SK-N-SH (cell line): Measurements from ENCODE around the gene INAFM2. TPM values are rescaled to one million over a fixed set of nuclear protein-coding genes. Genes with fewer than 3 reads are reported as not detected.

Experiments
- CTCF ChIA-PET: fragments of 300-600, 350-600 bp; formaldehyde crosslinking; extraction: SDS; loops from one replicate; lab custom pipeline; 2021; lab: Yijun Ruan, JAX
- POLR2A ChIA-PET: fragments of 350-600 bp; sonication (Branson Sonifier 250); formaldehyde crosslinking; extraction: SDS; loops from one replicate; lab custom pipeline; 2020; ENCODE audit warnings: antibody characterized with exemption, inconsistent platforms; lab: Yijun Ruan, JAX
- DNase-seq: peaks from one replicate; pipeline ENCODE4 v3.0.0; 2012
- H2AFZ ChIP-seq: fragments of 200-600 bp; sonication (generic); 2 replicates; pipeline ENCODE4 v1.8.1; 2016; ENCODE audit warnings: antibody characterized with exemption, mild to moderate bottlenecking, low read depth
- H3F3A ChIP-seq: fragments of 200-600 bp; sonication (generic); replicated peaks from 2 replicates; pipeline ENCODE3; 2016; ENCODE audit warnings: antibody characterized with exemption, mild to moderate bottlenecking; ENCODE audit not compliant: insufficient read depth
- H3K27ac ChIP-seq, 2 experiments: fragments of 200-500 bp in 1 of 2; fragments of 200-600 bp in 1 of 2; sonication (Bioruptor generic) in 1 of 2; sonication (generic), shearing (Covaris generic) in 1 of 2; 2 replicates each; pipeline versions ENCODE4 v1.5.1 to v1.6.1; 2014 to 2016; ENCODE audit warnings: low read depth in 2 of 2, inconsistent platforms in 1 of 2, low read length in 1 of 2, mild to moderate bottlenecking in 1 of 2, mixed read lengths in 1 of 2
- H3K27me3 ChIP-seq: fragments of 200-600 bp; sonication (generic), shearing (Covaris generic); 2 replicates; pipeline ENCODE4 v1.6.1; 2016; ENCODE audit warnings: mixed run types; ENCODE audit not compliant: insufficient read depth
- H3K36me3 ChIP-seq, 2 experiments: fragments of 200-500 bp in 1 of 2; fragments of 200-600 bp in 1 of 2; sonication (Bioruptor generic) in 1 of 2; sonication (generic) in 1 of 2; replicated peaks in 1 of 2; 2 replicates each; pipeline versions ENCODE3 to v1.5.1; 2014 to 2016; ENCODE audit warnings: low read length in 1 of 2, mild to moderate bottlenecking in 1 of 2; ENCODE audit not compliant: insufficient read depth in 2 of 2, control insufficient read depth in 1 of 2
- H3K4me1 ChIP-seq, 2 experiments: fragments of 200-500 bp in 1 of 2; fragments of 200-600 bp in 1 of 2; sonication (Bioruptor generic) in 1 of 2; sonication (generic), shearing (Covaris generic) in 1 of 2; 2 replicates each; pipeline versions ENCODE4 v1.5.1 to v1.6.1; 2014 to 2016; ENCODE audit warnings: low read depth in 1 of 2, low read length in 1 of 2, mixed run types in 1 of 2; ENCODE audit not compliant: insufficient read depth in 2 of 2, control insufficient read depth in 1 of 2
- H3K4me2 ChIP-seq: fragments of 200-600 bp; sonication (generic), shearing (Covaris generic); 2 replicates; pipeline ENCODE4 v1.6.1; 2017; ENCODE audit warnings: mixed run types
- H3K4me3 ChIP-seq, 2 experiments: fragments of 200-500 bp in 1 of 2; fragments of 200-600 bp in 1 of 2; sonication (Bioruptor generic) in 1 of 2; sonication (generic), shearing (Covaris generic) in 1 of 2; 2 replicates each; pipeline versions ENCODE4 v1.5.1 to v1.8.1; 2014 to 2016; ENCODE audit warnings: low read depth in 2 of 2, inconsistent platforms in 1 of 2, low read length in 1 of 2, mild to moderate bottlenecking in 1 of 2, mixed read lengths in 1 of 2, moderate library complexity in 1 of 2
- H3K79me2 ChIP-seq: fragments of 200-600 bp; sonication (generic); 2 replicates; pipeline ENCODE4 v1.8.1; 2017; ENCODE audit warnings: mild to moderate bottlenecking; ENCODE audit not compliant: insufficient read depth
- H3K9ac ChIP-seq: fragments of 200-600 bp; sonication (generic); 2 replicates; pipeline ENCODE4 v1.6.1; 2017; ENCODE audit warnings: mixed run types
- H3K9me2 ChIP-seq: fragments of 200-600 bp; sonication (generic); 2 replicates; pipeline ENCODE4 v1.6.1; 2017; ENCODE audit warnings: mixed run types
- H3K9me3 ChIP-seq: fragments of 200-600 bp; sonication (generic); 2 replicates; pipeline ENCODE4 v1.6.1; 2017; ENCODE audit warnings: mixed run types, mild to moderate bottlenecking, moderate library complexity
- H4K20me1 ChIP-seq: fragments of 200-600 bp; sonication (generic); 2 replicates; pipeline ENCODE4 v1.6.1; 2017; ENCODE audit warnings: mild to moderate bottlenecking, mixed run types; ENCODE audit not compliant: insufficient read depth
- CHD2 ChIP-seq: fragments of 150-350 bp; IDR thresholded peaks from 2 replicates; pipeline ENCODE4 v1.6.1; 2018; ENCODE audit warnings: low read length; ENCODE audit not compliant: partially characterized antibody
- EZH2phosphoT487 ChIP-seq: fragments of 200-600 bp; sonication (generic); IDR thresholded peaks from 2 replicates; pipeline ENCODE4 v1.6.1; 2017; ENCODE audit warnings: low read depth, mixed run types, mild to moderate bottlenecking, antibody characterized with exemption, moderate library complexity, borderline replicate concordance
- FOXM1 ChIP-seq: IDR thresholded peaks from 2 replicates; pipeline ENCODE4 v1.4.0; 2012; ENCODE audit warnings: low read depth, mild to moderate bottlenecking
- GATA2 ChIP-seq: sonication (generic); formaldehyde crosslinking; IDR thresholded peaks from 2 replicates; pipeline ENCODE4 v1.5.0; 2020; ENCODE audit warnings: mild to moderate bottlenecking, missing genetic modification reagents
- NRF1 ChIP-seq: IDR thresholded peaks from 2 replicates; pipeline ENCODE4 v1.6.1; 2012; ENCODE audit warnings: low read depth, mild to moderate bottlenecking, low read length
- REST ChIP-seq: IDR thresholded peaks from 2 replicates; pipeline ENCODE4 v1.6.1; 2012; ENCODE audit warnings: mild to moderate bottlenecking, low read depth, low read length, moderate library complexity
- RFX5 ChIP-seq: IDR thresholded peaks from 2 replicates; pipeline ENCODE4 v1.6.1; 2012; ENCODE audit warnings: mild to moderate bottlenecking, improper control_type of control experiment, low read length
- SMC3 ChIP-seq: IDR thresholded peaks from 2 replicates; pipeline ENCODE4 v1.6.1; 2012; ENCODE audit warnings: low read depth, low read length, improper control_type of control experiment
- TEAD4 ChIP-seq: IDR thresholded peaks from 2 replicates; pipeline ENCODE4 v1.4.0; 2012; ENCODE audit warnings: mild to moderate bottlenecking, borderline replicate concordance; ENCODE audit not compliant: insufficient read depth
- YY1 ChIP-seq: IDR thresholded peaks from 2 replicates; pipeline ENCODE4 v1.4.0; 2012; ENCODE audit warnings: low read depth, mild to moderate bottlenecking
- WGBS: methylation state at CpG from one replicate; pipeline ENCODE4 v1.1.6; 2017; ENCODE audit warnings: low lambda C conversion rate; 5-methylcytosine and 5-hydroxymethylcytosine counted together
- polyA plus RNA-seq, 3 experiments: library from polyadenylated mRNA; depleted of rRNA; stranded (reverse); fragments of >200 nt; gene quantifications; 2 replicates each; pipeline ENCODE4 v1.2.3, GENCODE V29; 2012
- TF ChIP-seq, protein P1 (sequence below): IDR thresholded peaks from 2 replicates; pipeline ENCODE4 v1.4.0; 2012; ENCODE audit warnings: low read depth, borderline replicate concordance

The INAFM2 gene
- polyA plus RNA-seq, 1 of the 3 experiments (the other 2 are of a cell fraction) = 7.8 TPM

- peaks cover 5% of the 10 kb centered on the region; the same call in 1 of the 2 replicates for H3K27me3 ChIP-seq
- TF ChIP-seq REST (no peak), NRF1 (no peak), EZH2phosphoT487 (no peak), FOXM1 (no peak), RFX5 (no peak), SMC3 (no peak), GATA2 (CRISPR knock-in tag) (no peak), YY1 (no peak), TEAD4 (no peak), CHD2 (no peak)
- TF ChIP-seq, protein P1, sequence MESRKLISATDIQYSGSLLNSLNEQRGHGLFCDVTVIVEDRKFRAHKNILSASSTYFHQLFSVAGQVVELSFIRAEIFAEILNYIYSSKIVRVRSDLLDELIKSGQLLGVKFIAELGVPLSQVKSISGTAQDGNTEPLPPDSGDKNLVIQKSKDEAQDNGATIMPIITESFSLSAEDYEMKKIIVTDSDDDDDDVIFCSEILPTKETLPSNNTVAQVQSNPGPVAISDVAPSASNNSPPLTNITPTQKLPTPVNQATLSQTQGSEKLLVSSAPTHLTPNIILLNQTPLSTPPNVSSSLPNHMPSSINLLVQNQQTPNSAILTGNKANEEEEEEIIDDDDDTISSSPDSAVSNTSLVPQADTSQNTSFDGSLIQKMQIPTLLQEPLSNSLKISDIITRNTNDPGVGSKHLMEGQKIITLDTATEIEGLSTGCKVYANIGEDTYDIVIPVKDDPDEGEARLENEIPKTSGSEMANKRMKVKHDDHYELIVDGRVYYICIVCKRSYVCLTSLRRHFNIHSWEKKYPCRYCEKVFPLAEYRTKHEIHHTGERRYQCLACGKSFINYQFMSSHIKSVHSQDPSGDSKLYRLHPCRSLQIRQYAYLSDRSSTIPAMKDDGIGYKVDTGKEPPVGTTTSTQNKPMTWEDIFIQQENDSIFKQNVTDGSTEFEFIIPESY = no peak
- H4K20me1 ChIP-seq = no peaks in the 10 kb centered on the region
- CTCF ChIA-PET = interaction anchor here (1.7 to 66.3 kb wide), 3 partner anchors 23 to 79 kb away, joined by 5 to 2194 read pairs (median 818); partner anchors contain the start of genes CCDC9B, DISP2, INAFM2 and PHGR1
- H3K27ac ChIP-seq = no peak overlapping the region
- H3K36me3 ChIP-seq = no peaks in the 10 kb centered on the region
- no peak overlapping the region for H2AFZ ChIP-seq
- H3F3A ChIP-seq = no peaks in the 10 kb centered on the region
- H3K4me2 ChIP-seq = no peak overlapping the region
- DNase-seq = no peak
- H3K4me1 ChIP-seq = peaks cover 0 to 25% of the 10 kb centered on the region in 2 experiments; a peak in 2 of 4 replicates
- POLR2A ChIA-PET = no interaction called here
- no peaks in the 10 kb centered on the region for H3K79me2 ChIP-seq
- no peaks in the 10 kb centered on the region for H3K9me2 ChIP-seq
- H3K9me3 ChIP-seq = no peaks in the 10 kb centered on the region
- H3K9ac ChIP-seq = no peak overlapping the region
- WGBS = 64% methylated on average over 5 of the region's 5 CpGs
- H3K4me3 ChIP-seq = no peak overlapping the region
Measured at GRCh38 chr15:40296561-40297230, 26.8 kb upstream of the INAFM2 start.
